HG03558 (cell line): ENCODE data around the gene STAC2.

Experiments used
- ATAC-seq: cut with Tn5 transposase; IDR thresholded peaks from one replicate; pipeline ENCODE4 v1.9.1; 2021; ENCODE audit warnings: moderate number of reproducible peaks; ENCODE audit not compliant: unreplicated experiment; ENCODE audit errors: extremely low read depth

STAC2 gene

DNA sequence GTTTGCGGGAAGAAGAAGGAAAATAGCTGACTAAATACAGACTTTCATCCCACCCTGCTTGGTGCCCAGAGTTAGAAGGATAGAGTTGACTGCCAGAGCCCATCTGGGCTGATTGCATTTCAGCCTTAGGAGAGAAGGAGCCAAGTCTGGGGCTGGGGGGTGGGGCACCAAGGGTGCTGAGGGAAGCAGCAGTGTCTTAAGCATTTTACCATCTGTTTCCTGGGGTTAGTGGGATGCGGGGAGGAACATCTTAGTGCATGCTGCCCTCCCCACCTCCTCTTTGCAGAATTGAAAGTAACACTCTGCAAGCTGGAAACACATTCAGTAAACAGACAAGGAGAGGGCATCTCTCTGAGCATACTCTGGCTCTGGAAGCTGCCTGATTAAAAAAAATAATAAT lies 58.3 kb downstream of the STAC2 start:
- ATAC-seq, result no peak

DNA sequence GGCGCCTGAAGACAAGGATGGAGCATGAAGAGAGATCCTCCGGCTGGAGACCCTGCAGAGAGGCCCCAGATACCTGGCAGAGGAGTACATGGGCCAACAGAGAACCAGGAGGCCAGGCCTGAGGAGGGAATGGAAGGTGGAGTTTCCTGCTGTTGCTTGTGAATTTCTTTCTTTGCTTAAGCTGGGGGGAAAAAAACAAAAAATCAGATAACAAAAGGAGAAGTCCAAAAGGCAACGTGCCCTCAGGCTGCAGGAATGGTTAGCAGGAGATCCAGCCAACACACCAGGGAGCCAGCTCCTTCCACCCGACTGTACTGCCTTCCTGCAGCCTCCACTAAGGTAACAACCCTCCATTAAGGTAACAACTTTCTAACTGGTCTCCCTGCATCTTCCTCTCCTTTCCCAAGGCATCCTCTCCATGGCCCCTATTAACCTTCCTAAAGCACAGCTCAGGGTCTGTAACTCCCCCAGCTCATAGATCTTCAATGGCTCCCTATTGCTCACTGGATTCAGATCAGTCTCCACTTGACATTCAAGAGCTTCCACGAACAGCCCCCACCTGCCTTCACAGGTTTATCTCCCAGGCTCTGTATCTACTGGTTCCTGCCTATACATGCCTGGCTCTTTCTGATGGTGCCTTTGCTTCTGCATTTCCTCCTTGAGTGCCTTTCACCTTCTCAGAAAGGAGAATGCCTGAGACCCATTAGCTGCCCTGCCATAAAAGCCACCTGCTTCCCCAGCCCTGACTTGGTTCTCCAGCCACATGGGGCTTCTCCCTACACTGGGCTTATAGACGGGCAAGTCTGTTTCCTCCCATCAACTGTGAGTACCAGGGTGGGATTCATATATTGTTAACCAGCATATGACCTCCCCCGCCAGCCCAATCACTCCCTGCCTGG lies 59.1 kb downstream of the STAC2 start:
- no peak for ATAC-seq

DNA sequence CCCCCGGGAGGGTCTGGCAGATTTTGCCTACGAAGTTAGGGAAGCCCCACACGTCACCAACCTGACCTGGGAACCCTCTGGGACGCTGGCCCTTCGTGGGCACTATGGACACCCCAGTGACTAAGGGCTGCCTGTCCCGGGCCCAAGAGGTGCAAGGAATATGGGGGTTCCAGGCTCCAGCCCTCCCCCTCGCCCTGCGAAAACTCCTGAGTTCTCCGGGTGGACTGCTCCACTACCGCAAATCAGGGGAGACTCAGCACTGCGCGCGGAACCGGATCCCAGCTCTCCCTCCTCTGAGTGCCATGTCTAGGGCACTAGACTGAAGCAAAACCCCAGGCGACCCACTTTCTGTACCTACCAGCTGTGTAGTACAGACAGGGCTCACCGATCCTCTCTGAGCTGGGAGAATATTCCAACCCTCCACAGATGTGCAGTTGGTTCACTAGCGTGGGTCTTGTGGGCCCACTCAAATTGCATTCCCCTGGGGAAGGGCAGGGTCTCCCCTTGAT lies 59.9 kb downstream of the STAC2 start, which contains the start of gene ARL5C:
Gene ARL5C, minus strand, starts transcription at position 321 of the 509 bp plus-strand sequence. CDS start 401 bp downstream, outside the sequence.
- no peak for ATAC-seq

DNA sequence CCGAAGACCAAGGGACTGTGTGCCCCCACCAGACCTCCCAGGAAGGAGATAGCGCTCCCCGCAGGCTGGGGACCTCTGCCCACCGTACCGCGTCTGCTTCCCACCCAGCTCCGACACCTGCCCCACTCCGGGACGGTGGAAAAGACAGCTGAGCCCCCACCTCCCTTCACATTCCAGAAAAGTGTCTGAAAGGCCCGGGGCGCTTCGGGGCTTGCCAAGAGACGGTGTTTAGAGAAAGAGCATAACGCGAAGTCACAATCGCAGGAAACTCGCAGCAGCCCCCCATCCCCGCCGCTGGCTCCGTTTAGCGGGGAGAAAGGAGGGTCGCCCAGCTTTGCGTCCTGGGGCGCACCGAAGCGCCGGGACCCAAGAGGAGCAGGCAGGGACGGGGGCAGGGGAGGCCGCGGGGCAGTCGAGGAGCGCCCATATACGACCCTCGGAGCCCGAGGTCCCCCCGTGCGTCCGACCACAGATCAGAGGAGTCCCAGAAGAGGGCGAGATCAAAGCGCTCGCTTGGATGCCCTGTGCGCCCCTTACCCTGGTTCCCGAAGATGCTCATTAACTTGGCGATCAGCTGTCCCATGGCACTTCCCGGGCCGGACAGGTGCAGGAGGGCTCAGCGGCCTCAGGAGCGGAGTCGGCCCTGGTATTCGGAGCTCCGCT lies 60.4 kb downstream of the STAC2 start:
- no peak for ATAC-seq

DNA sequence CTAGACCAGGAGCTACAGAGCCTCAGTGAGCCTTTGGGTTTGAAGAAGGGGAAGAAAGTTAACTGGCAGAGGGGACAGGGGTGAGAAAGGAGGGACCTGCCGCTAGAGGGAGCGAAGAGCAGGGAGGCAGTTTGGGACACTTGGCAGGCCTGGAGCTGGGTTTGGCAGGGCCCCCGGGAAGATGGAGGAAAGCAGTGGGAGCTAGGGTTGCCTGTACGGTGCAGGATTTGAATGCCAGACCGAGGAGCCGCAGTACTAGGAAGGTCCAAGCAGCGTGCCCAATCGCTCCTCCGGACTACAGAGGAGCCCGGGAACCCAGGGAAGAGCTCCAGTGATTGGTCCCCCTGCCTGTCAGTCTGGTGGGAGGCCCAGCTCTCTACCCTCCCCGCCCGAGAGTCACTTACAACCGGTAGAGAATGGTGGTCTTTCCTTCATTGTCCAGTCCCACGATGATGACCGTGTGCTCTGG lies 61.0 kb downstream of the STAC2 start:
- ATAC-seq, result no peak

DNA sequence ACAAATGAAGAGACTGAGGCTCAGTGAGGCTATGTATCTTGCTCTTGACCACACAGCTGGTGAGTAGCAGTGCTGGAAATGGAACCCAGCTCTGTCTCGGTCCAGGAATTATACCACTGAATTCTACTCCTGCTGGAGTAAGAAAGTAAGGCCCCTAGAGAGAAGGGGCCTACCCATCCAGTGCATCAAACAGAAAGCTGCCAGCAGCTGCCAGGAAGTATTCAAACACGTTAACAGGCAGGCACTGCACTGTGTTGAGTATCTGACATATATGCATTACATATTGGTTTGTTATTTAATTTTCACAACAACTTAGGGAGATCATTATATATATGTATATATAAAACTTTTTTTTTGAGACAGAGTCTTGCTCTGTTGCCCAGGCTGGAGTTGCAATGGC lies 63.8 kb downstream of the STAC2 start:
- no peak for ATAC-seq
